Measurements from ENCODE around the gene LMOD1. TPM values are rescaled to one million over a fixed set of nuclear protein-coding genes. Genes with fewer than 3 reads are reported as not detected.
A peak's percentile ranks its signal among the peaks of the same experiment; 100 is the strongest.

The LMOD1 gene
- total RNA-seq, 1 donor from 2014 or later = 0.37 TPM

DNA sequence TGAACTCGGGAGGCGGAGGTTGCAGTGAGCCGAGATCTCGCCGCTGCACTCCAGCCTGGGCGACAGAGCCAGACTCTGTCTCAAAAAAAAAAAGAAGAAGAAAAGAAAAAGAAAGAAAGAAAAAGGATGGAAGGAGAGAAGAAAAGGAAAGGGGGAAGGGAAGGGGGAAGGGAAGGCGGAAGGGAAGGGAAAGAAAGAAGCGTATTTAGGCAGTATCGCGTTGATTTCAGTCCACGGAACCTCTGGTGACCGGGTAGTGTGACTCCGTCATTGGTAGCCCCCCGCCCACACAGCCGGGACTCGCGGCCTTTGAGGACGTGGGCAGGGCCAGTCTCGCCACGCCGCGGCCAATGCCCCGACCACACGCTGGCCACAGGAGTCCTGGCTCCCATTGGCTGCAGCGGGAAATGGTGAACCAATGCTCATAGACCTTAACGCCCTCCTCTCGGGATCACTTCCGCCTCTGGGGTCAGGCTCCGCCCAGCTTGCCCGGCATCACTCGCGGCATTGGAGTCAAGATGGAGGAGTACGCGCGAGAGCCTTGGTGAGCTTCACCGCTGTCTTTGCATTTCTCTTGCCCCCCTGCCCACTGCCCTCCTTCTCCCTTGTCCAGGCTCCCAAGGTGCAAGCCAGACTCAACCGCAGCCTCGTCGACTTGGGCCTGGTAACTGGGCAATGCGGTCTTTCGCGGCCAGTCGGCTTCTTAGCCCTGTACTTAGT is 8.8 kb upstream of the LMOD1 start, which contains the start of gene TIMM17A:
TSS of gene TIMM17A (plus strand) at position 495 of the 720 bp plus-strand sequence. CDS start at position 519, 24 bp downstream.
- Mint-ChIP-seq H3K9me3 (no peaks in the 10 kb centered on the region), H3K36me3 (peaks cover 13% of the 10 kb centered on the region), H3K4me1 (peaks cover 15% of the 10 kb centered on the region), H3K27me3 (ENCODE audit: insufficient read depth, low read depth) (peaks cover 6% of the 10 kb centered on the region), H3K4me3 (peak within 1 kb of the TSS; percentile 98), H3K27ac (peak within 1 kb of the TSS; percentile 98)
- Histone ChIP-seq H3K9me3 (ENCODE audit: low read depth) (no peaks in the 10 kb centered on the region), H3K4me2 (peak within 1 kb of the TSS; percentile 92), H4K20me1 (ENCODE audit: low read depth) (peaks cover 6% of the 10 kb centered on the region), H3F3A (ENCODE audit: low read depth) (no peaks in the 10 kb centered on the region), H3K79me2 (ENCODE audit: low read depth) (peaks cover 46% of the 10 kb centered on the region), H3K36me3 (no peaks in the 10 kb centered on the region), H3K4me3 (peak within 1 kb of the TSS; percentile 85), H3K27me3 (no peaks in the 10 kb centered on the region), H2AFZ (replicated peaks) (peak within 1 kb of the TSS; percentile 87), H3K27ac (no peak within 1 kb of the TSS), H3K9ac (peak within 1 kb of the TSS; percentile 89), H3K4me1 (peaks cover 6% of the 10 kb centered on the region)
- DNase-seq (ENCODE audit: low spot score) = peak; percentile 96
- TF ChIP-seq EZH2phosphoT487 (IDR thresholded peaks at IDR 0.05) = no peak
- TF ChIP-seq EZH2 (IDR thresholded peaks at IDR 0.05) = no peak
- TF ChIP-seq, protein P1, sequence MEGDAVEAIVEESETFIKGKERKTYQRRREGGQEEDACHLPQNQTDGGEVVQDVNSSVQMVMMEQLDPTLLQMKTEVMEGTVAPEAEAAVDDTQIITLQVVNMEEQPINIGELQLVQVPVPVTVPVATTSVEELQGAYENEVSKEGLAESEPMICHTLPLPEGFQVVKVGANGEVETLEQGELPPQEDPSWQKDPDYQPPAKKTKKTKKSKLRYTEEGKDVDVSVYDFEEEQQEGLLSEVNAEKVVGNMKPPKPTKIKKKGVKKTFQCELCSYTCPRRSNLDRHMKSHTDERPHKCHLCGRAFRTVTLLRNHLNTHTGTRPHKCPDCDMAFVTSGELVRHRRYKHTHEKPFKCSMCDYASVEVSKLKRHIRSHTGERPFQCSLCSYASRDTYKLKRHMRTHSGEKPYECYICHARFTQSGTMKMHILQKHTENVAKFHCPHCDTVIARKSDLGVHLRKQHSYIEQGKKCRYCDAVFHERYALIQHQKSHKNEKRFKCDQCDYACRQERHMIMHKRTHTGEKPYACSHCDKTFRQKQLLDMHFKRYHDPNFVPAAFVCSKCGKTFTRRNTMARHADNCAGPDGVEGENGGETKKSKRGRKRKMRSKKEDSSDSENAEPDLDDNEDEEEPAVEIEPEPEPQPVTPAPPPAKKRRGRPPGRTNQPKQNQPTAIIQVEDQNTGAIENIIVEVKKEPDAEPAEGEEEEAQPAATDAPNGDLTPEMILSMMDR (IDR thresholded peaks at IDR 0.05) = no peak

DNA sequence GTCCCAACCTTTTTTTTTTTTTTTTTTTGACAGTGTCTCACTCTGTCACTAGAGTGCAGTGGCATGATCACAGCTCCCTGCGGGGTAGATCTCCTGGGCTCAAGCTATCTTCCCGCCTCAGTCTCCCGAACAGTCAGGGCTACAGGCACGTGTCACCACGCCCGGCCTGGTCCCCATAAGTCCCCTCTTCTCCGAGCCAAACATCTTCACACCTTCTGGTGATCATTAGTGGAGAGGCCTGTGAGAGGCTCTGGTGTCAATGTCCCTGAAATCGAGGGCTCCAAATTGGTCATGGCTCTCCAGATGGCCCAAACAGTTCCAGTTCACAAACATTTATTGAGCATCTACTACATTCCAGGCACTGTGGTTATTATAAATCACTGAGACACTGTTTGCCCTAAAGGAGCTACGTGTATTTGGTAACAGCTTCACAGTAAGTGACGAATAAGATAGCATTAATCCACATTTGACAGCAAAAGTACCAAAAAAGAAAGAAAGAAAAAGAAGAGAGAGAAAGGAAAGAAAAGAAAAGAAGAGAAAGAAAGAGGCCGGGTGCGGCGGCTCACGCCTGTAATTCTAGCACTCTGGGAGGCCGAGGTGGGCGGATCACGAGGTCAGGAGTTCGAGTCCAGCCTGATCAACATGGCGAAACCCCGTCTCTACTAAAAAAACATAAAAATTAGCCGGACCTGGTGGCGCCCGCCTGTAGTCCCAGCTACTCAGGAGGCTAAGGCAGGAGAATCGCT is 8.1 kb upstream of the LMOD1 start:
- peak overlapping the region; percentile 98 for H3K27ac Mint-ChIP-seq
- peaks cover 6% of the 10 kb centered on the region for H3F3A ChIP-seq (ENCODE audit: low read depth)

DNA sequence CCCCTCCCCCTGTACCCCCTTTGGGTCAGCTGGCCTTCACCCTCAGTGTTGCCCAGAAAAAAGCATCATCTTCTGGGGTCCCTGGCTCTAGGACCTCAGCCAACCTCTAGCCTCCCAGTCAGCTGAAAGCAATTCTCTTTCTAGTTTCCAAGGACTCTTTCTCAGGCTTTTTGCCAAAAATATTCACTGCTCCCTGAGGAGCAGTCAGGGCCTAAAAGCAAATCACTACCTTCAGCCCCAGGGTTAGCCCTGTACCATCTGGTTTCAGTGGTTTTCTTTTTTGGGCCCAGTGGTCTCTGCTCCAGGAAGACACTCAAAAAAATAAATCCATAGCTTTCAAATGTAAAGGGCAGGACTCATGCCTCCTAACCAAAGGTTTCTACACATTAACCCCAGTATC is 3.1 kb upstream of the LMOD1 start:
- Mint-ChIP-seq H3K36me3 (no peaks in the 10 kb centered on the region), H3K27me3 (ENCODE audit: insufficient read depth, low read depth) (peaks cover 24% of the 10 kb centered on the region), H3K4me3 (no peak overlapping the region), H3K27ac (no peak overlapping the region), H3K4me1 (peaks cover 33% of the 10 kb centered on the region), H3K9me3 (no peaks in the 10 kb centered on the region)
- H3K79me2 ChIP-seq (ENCODE audit: low read depth) = peaks cover 4% of the 10 kb centered on the region
- peaks cover 21% of the 10 kb centered on the region for H3K4me1 ChIP-seq
- H2AFZ ChIP-seq (replicated peaks) = no peak overlapping the region
- TF ChIP-seq EZH2 (IDR thresholded peaks at IDR 0.05) = no peak
- TF ChIP-seq, protein P1 (IDR thresholded peaks at IDR 0.05) = no peak
- no peak for TF ChIP-seq EZH2phosphoT487 (IDR thresholded peaks at IDR 0.05)
- H3K27ac ChIP-seq = no peak overlapping the region
- no peaks in the 10 kb centered on the region for H4K20me1 ChIP-seq (ENCODE audit: low read depth)
- H3F3A ChIP-seq (ENCODE audit: low read depth) = peaks cover 15% of the 10 kb centered on the region
- H3K9me3 ChIP-seq (ENCODE audit: low read depth) = no peaks in the 10 kb centered on the region
- H3K4me3 ChIP-seq = no peak overlapping the region
- H3K36me3 ChIP-seq = no peaks in the 10 kb centered on the region
- peaks cover 20% of the 10 kb centered on the region for H3K27me3 ChIP-seq
- H3K4me2 ChIP-seq = no peak overlapping the region
- no peak for DNase-seq (ENCODE audit: low spot score)
- H3K9ac ChIP-seq = no peak overlapping the region

More for the DNA sequence above, 8.1 kb upstream of the LMOD1 start:
- Histone ChIP-seq H3K4me2 (peak overlapping the region; percentile 92), H2AFZ (replicated peaks) (peak overlapping the region; percentile 71), H3K27me3 (no peaks in the 10 kb centered on the region), H3K4me3 (peak overlapping the region; percentile 85), H3K9ac (peak overlapping the region; percentile 28), H3K4me1 (peaks cover 11% of the 10 kb centered on the region), H3K27ac (no peak overlapping the region), H3K79me2 (ENCODE audit: low read depth) (peaks cover 46% of the 10 kb centered on the region), H4K20me1 (ENCODE audit: low read depth) (peaks cover 6% of the 10 kb centered on the region), H3K36me3 (no peaks in the 10 kb centered on the region), H3K9me3 (ENCODE audit: low read depth) (no peaks in the 10 kb centered on the region)
- TF ChIP-seq EZH2phosphoT487 (IDR thresholded peaks at IDR 0.05) = no peak
- Mint-ChIP-seq H3K27me3 (ENCODE audit: insufficient read depth, low read depth) (peaks cover 6% of the 10 kb centered on the region), H3K9me3 (no peaks in the 10 kb centered on the region), H3K4me1 (peaks cover 15% of the 10 kb centered on the region), H3K36me3 (peaks cover 13% of the 10 kb centered on the region), H3K4me3 (peak overlapping the region; percentile 98)
- DNase-seq (ENCODE audit: low spot score) = no peak
